ENCODE results near the gene SMU1. TPM values are rescaled to one million over a fixed set of nuclear protein-coding genes. Genes with fewer than 3 reads are reported as not detected.
"Not testable (repeated sequence)": the region's sequence is repeated elsewhere in the genome, so short reads cannot be mapped to it uniquely, and the experiment has no call there.

Gene SMU1
- total RNA-seq, 4 donors from 2014 or later: 7.2 to 14.6 (median 10.4) TPM

DNA sequence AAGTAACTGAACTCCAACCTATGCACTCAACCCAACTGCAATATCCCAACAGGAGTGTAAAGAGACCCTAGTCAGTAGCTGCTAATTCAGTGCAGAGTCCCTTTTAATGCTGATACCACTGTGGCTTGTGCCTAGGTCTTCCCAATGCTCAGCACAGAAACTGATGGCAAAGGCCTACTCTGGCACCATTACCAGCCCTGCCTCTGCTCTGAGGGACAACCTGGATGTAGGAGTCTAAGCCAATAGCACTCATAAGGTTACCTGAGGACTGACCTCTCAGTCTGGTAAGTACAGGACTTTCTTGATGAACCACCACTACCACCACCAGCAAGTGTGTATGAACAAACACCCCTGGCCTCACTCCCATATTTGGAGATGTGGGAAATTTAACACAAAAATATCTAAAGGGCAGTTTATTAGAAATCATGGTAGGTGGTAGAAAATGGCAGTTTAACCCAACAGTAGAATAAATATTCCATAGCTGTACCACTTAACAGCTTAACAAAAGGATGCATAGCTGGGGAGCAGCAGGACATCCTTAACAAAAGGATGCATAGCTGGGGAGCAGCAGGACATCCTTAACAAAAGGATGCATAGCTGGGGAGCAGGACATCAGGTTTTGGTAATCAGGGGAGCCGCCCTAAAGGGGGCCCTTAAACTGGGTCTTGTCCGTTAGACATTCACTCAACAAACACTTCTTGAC is 62.4 kb downstream of the SMU1 start:
- in situ Hi-C loops (cut with MboI; ENCODE audit: low pct_ligation_motif_present in 1 of 4, low pct_unique_long_range_greater_than_20kb in 1 of 4, low sequenced_read_pairs in 3 of 4): no loop called here
- 91 to 100% methylated on average over 1 to 2 of the region's 2 CpGs for WGBS, 2 donors (ENCODE audit: low coverage in 1 of 2)
- Histone ChIP-seq H3K9me3 (no peaks in the 10 kb centered on the region), H3K4me1 (no peaks in the 10 kb centered on the region), H3K36me3 (no peaks in the 10 kb centered on the region), H3K27ac (no peak overlapping the region), H3K27me3 (no peaks in the 10 kb centered on the region), H3K4me3 (no peak overlapping the region)
- no peak for TF ChIP-seq POLR2A (IDR thresholded peaks at IDR 0.05)
- no peak for TF ChIP-seq EP300 (IDR thresholded peaks at IDR 0.05; ENCODE audit: low read depth)
- TF ChIP-seq, protein P1, sequence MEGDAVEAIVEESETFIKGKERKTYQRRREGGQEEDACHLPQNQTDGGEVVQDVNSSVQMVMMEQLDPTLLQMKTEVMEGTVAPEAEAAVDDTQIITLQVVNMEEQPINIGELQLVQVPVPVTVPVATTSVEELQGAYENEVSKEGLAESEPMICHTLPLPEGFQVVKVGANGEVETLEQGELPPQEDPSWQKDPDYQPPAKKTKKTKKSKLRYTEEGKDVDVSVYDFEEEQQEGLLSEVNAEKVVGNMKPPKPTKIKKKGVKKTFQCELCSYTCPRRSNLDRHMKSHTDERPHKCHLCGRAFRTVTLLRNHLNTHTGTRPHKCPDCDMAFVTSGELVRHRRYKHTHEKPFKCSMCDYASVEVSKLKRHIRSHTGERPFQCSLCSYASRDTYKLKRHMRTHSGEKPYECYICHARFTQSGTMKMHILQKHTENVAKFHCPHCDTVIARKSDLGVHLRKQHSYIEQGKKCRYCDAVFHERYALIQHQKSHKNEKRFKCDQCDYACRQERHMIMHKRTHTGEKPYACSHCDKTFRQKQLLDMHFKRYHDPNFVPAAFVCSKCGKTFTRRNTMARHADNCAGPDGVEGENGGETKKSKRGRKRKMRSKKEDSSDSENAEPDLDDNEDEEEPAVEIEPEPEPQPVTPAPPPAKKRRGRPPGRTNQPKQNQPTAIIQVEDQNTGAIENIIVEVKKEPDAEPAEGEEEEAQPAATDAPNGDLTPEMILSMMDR (IDR thresholded peaks at IDR 0.05): no peak
- no peak for TF ChIP-seq POLR2AphosphoS5 (IDR thresholded peaks at IDR 0.05)
- no peak for DNase-seq
- intact Hi-C loops (cut with DNase I; ENCODE audit: low total_unique reads): no loop called here

DNA sequence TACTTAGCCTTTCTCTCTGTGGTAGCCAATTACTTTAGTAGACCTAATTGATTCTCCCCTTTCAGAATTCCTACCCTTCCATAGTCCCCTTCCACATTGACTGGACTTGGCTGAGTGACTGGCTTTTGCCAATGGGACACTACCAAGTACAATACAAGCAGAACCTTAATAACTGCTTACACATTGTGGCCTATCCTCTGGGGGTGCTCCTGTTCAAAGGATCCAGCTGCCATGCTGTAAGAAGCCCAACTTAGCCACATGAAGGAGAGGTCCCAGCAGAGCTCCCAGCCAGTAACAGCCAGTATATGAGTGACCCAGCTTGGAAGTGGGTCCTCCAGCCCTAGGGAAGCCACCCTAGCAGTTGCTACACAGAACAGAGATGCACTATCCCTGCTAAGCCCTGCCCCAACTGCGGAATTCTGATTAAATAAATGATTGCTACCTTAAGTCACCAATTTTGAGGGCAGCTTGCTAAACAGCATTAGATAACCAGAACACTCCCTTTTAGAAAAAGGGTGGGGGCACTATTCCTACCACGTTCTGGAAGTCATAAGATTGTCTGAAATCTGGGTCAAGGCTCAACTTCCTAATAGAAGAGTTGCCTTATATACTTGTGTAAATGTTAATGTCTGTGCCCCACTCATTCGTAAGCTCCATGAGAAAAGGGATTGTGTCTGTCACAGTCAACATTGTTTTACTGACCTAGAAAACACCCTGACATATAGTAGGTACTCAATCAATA is 64.0 kb downstream of the SMU1 start:
- in situ Hi-C loops (cut with MboI; ENCODE audit: low pct_ligation_motif_present in 1 of 4, low pct_unique_long_range_greater_than_20kb in 1 of 4, low sequenced_read_pairs in 3 of 4) (no loop called here), intact Hi-C loops (cut with DNase I; ENCODE audit: low total_unique reads) (no loop called here)
- TF ChIP-seq, protein P1 (IDR thresholded peaks at IDR 0.05): no peak
- TF ChIP-seq POLR2AphosphoS5 (IDR thresholded peaks at IDR 0.05): no peak
- no peak for TF ChIP-seq EP300 (IDR thresholded peaks at IDR 0.05; ENCODE audit: low read depth)
- no peak for TF ChIP-seq POLR2A (IDR thresholded peaks at IDR 0.05)
- Histone ChIP-seq H3K9me3 (no peaks in the 10 kb centered on the region), H3K4me1 (no peaks in the 10 kb centered on the region), H3K27me3 (no peaks in the 10 kb centered on the region), H3K27ac (no peak overlapping the region), H3K4me3 (no peak overlapping the region), H3K36me3 (no peaks in the 10 kb centered on the region)
- no peak for DNase-seq
- WGBS, 2 donors (ENCODE audit: low coverage in 1 of 2): 92 to 100% methylated on average over 2 to 3 of the region's 3 CpGs

DNA sequence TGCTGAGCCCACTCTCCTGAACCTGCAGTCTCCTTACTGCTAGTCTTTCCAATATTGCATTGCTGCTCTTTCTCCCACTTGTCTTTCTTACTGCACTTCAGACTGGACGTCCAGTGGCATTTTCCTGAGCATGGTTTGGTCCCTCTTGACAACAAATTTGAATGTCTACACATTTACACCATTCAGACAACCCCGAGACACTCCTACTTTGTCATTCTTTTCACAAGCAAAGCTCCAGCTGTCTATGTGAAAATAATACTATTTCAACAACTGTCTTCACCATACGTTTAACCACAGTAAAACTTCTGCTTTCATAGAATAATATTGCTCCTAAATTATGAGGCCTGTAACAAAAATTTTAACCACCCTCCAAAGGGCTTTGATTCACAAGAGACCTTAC is 64.6 kb downstream of the SMU1 start:
- no peaks in the 10 kb centered on the region for H3K36me3 ChIP-seq
- no peak for DNase-seq
- H3K9me3 ChIP-seq: no peaks in the 10 kb centered on the region
- H3K27ac ChIP-seq: no peak overlapping the region
- in situ Hi-C loops (cut with MboI; ENCODE audit: low pct_ligation_motif_present in 1 of 4, low pct_unique_long_range_greater_than_20kb in 1 of 4, low sequenced_read_pairs in 3 of 4): no loop called here
- no peaks in the 10 kb centered on the region for H3K4me1 ChIP-seq
- no peaks in the 10 kb centered on the region for H3K27me3 ChIP-seq
- H3K4me3 ChIP-seq: no peak overlapping the region
- 64 to 84% methylated on average over 3 of the region's 3 CpGs for WGBS, 2 donors (ENCODE audit: low coverage in 1 of 2)
- TF ChIP-seq, protein P1 (IDR thresholded peaks at IDR 0.05): no peak
- TF ChIP-seq POLR2A (IDR thresholded peaks at IDR 0.05) (no peak), POLR2AphosphoS5 (IDR thresholded peaks at IDR 0.05) (no peak), EP300 (IDR thresholded peaks at IDR 0.05; ENCODE audit: low read depth) (no peak)
- intact Hi-C loops (cut with DNase I; ENCODE audit: low total_unique reads): no loop called here

DNA sequence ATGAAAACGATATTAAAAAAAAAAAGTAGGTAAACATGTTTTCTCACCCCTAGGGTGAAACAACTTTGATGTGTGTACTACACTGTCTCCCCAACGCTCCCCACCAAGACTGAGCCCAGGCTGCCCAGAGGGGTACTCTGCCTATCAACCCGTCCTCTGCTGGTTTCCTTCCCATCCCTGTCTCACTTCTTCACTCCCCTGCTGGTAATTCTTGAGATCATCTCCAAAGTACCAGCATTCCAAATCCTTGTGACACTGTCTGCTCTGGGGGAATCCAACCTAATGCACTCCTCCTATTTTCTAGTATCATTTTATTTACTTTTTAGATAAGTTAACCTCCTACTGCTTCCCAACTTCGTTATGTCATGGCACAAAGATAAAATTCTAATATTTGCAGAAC is 68.7 kb downstream of the SMU1 start:
- intact Hi-C loops (cut with DNase I; ENCODE audit: low total_unique reads) (loop anchor here (2.0 kb wide), 1 partner anchor 49 kb away; no protein-coding TSS in a partner anchor), in situ Hi-C loops (cut with MboI; ENCODE audit: low pct_ligation_motif_present in 1 of 4, low pct_unique_long_range_greater_than_20kb in 1 of 4, low sequenced_read_pairs in 3 of 4) (no loop called here)
- H3K9me3 ChIP-seq: no peaks in the 10 kb centered on the region
- H3K27me3 ChIP-seq: no peaks in the 10 kb centered on the region
- 92 to 93% methylated on average over 2 to 4 of the region's 4 CpGs for WGBS, 2 donors (ENCODE audit: low coverage in 1 of 2)
- H3K4me1 ChIP-seq: no peaks in the 10 kb centered on the region
- DNase-seq: no peak
- TF ChIP-seq POLR2A (IDR thresholded peaks at IDR 0.05): no peak
- TF ChIP-seq POLR2AphosphoS5 (IDR thresholded peaks at IDR 0.05): no peak
- TF ChIP-seq, protein P1 (IDR thresholded peaks at IDR 0.05): no peak
- no peak for TF ChIP-seq EP300 (IDR thresholded peaks at IDR 0.05; ENCODE audit: low read depth)
- no peak overlapping the region for H3K4me3 ChIP-seq
- H3K36me3 ChIP-seq: no peaks in the 10 kb centered on the region
- H3K27ac ChIP-seq: no peak overlapping the region

DNA sequence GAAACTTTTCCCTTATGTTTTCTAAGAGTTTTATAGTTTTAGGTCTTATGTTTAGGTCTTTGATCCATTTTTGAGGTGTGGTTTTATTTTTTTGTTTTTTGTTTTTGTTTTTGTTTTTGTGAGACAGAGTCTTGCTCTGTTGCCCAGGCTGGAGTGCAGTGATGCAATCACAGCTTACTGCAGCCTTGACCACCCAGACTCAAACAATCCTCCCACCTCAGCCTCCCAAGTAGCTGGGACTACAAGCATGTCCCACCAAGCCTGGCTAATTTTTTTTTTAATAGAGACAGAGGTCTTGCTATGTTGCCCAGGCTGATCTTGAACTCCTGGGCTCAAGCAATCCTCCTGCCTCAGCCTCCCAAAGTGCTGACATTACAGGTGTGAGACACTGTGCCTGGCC is 71.1 kb downstream of the SMU1 start:
- H3K4me3 ChIP-seq; in situ Hi-C loops (cut with MboI; ENCODE audit: low pct_ligation_motif_present in 1 of 4, low pct_unique_long_range_greater_than_20kb in 1 of 4, low sequenced_read_pairs in 3 of 4); intact Hi-C loops (cut with DNase I; ENCODE audit: low total_unique reads): not testable (repeated sequence)

DNA sequence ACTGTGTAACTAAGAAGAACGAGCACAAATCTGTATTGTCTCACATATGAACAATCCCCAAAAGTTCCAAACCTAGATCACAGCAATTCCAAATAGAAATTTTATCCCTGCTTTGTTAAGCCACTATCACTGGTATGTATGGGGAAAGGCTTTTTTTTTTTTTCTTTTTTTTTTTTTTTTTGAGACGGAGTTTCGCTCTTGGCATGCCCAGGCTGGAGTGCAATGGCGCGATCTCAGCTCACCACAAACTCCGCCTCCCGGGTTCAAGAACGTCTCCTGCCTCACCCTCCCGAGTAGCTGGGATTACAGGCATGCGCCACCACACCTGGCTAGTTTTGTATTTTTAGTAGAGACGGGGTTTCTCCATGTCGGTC is 75.8 kb downstream of the SMU1 start:
- H3K36me3 ChIP-seq; H3K27me3 ChIP-seq; intact Hi-C loops (cut with DNase I; ENCODE audit: low total_unique reads); in situ Hi-C loops (cut with MboI; ENCODE audit: low pct_ligation_motif_present in 1 of 4, low pct_unique_long_range_greater_than_20kb in 1 of 4, low sequenced_read_pairs in 3 of 4); H3K9me3 ChIP-seq; DNase-seq: not testable (repeated sequence)
- Histone ChIP-seq H3K27ac (peak overlapping the region; percentile 89 to 95 (median 93)), H3K4me1 (peaks cover 9 to 15% (median 13%) of the 10 kb centered on the region in 4 donors), H3K4me3 (peak overlapping the region; percentile 52 to 90 (median 78))
- 0 to 6% methylated on average over 1 to 12 of the region's 12 CpGs for WGBS, 2 donors (ENCODE audit: low coverage in 1 of 2)

More for the DNA sequence above, 71.1 kb downstream of the SMU1 start:
- H3K27me3 ChIP-seq, H3K4me1 ChIP-seq, H3K9me3 ChIP-seq, H3K36me3 ChIP-seq, DNase-seq, H3K27ac ChIP-seq: not testable (repeated sequence)
